ENCODE measurements around the gene CDC14B.
"Not testable (repeated sequence)": the region's sequence is repeated elsewhere in the genome, so short reads cannot be mapped to it uniquely, and the experiment has no call there.

Gene CDC14B

DNA sequence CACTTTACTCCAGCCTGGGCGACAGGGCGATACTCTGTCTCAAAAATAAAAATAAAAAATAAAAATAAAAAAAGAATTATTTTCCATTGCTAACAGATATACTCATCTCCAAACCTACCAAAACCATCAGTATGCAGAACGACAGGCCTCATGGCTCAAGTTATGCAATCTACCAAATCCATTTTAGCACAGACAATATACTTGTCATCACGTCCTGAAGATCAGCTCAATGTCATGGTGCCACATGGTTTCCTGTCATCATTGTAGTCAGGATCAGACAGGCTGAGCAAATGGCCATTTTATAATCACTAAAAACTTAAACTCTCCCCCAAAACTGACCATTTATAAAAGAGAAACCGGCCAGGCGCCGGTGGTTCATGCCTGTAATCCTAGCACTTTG is 100.5 kb downstream of the CDC14B start:
- TF ChIP-seq ZNF274 (IDR thresholded peaks at IDR 0.05; ENCODE audit: low read depth, low read length): no peak
- H3K4me3 ChIP-seq (ENCODE audit: low read length): no peak overlapping the region

DNA sequence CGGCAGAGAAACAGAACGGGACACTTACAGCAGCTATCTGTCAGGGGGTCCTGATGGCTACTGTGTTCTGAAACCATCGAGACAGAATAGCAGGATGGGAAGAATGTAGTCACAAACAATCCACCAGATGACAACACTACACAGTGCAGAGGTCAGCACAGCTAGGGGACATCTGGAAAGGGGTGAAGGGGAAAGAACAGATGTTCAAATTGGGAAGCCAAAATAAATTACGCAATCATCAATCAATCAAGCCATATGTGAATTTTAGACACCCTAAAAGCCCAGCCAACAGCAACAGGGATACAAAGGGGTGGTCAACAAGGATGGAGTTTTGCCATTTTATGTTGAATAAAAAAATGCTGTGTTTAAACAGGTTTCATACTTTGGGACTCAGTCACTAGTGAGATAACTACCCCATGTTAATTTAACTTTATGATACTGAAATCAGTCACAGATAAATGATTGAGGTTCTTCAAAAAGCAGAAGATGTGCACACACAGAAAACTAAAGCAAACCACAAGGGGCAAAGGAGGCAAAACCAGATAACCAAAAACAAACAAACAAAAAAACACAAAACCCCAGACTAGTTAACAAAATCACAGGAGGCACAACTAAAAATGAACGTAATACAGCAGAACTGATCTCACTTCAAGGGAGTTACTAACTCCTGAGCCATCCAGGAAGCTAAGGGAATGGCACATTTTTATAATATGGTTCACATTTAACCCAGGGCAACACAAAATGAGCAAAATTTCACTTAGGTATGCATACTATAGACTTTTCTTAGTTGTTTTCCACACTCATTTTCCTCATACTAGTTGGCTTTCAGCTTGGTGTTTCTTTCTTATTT is 103.8 kb downstream of the CDC14B start:
- TF ChIP-seq ZNF274 (IDR thresholded peaks at IDR 0.05; ENCODE audit: low read depth, low read length): no peak
- no peak overlapping the region for H3K4me3 ChIP-seq (ENCODE audit: low read length)

DNA sequence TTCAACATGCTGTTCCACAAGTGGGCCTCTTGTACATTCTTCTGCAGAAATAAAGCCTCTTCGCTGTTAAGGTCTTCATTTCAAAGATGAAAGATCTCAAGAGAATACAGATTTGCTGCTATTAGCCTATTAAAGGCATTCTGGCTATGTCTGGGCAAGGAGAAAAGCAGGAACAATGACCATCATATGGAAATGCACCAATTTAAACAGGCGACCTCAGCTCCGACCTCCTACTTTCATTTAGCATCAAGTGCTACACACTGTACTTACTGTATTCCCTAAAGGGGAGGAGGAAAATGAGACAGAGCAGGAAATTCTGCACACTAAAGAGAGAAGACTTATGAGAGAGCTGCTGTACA is 104.9 kb downstream of the CDC14B start:
- no peak overlapping the region for H3K4me3 ChIP-seq (ENCODE audit: low read length)
- no peak for TF ChIP-seq ZNF274 (IDR thresholded peaks at IDR 0.05; ENCODE audit: low read depth, low read length)

DNA sequence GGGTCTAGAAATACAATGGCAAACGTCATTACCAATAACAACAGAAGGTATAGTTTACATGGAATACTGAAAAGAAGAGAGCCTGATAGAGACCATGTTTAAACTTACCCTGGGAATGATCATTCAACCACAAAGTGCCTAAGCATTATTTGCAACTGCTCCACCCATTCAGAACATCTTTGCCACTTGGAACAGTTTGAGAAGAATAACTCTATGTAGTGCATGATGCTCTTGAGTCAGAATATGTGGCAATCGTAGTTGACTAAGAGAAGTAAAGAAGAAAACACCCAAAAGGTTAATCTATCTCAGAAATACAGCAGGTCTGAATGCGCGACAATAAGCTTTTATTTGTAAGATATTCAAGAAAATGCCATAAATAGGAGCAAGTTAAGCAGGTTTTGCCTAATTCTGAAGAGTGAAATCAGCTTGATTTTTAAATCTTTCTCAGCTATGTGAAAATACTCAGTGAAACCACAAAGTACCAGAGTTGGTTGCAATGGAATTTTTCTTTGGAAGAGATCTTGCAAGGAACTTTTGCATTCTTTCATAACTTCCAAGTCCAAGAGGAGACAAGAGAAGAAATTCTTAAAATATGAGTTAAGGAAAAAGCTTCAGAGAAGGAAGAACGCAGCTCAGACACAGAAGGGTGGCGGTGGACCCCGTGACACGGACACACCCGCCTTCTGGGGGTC is 105.4 kb downstream of the CDC14B start:
- no peak overlapping the region for H3K4me3 ChIP-seq (ENCODE audit: low read length)
- TF ChIP-seq ZNF274 (IDR thresholded peaks at IDR 0.05; ENCODE audit: low read depth, low read length): no peak

DNA sequence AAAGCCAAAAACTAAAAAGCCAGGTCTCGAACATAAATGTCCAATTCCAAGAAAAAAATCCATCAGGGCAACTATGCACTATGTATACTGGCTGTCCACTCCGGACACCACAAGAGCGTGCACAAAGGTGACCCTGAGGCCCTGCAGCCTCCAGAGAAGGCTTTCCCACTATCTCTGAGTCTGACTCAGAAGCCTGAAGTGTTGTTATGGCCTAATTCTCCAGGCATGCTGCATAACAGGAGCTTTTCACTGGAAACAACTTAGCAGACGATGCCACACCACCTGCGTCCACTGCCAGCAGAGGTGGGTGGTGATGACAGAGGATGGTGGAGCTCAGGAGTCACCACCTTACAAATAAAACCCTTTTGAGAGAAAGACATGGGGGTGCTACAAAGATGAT is 106.0 kb downstream of the CDC14B start:
- no peak for TF ChIP-seq ZNF274 (IDR thresholded peaks at IDR 0.05; ENCODE audit: low read depth, low read length)
- no peak overlapping the region for H3K4me3 ChIP-seq (ENCODE audit: low read length)

DNA sequence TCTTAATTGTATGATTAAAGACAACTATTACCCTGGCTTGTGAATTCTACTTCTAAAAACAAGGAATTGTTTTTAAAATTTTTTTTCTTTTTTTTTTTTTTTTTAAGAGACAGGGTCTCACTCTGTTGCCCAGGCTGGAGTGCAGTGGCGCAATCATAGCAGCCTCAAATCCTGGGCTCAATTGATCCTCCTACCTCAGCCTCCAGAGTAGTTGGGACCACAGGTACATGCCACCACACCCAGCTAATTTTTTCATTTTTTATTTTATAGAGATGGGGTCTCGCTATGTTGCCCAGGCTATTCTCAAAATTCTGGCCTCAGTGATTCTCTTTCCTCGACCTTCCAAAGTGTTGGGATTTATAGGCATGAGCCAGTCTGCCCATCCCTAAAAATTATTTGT is 107.4 kb downstream of the CDC14B start:
- TF ChIP-seq ZNF274 (IDR thresholded peaks at IDR 0.05; ENCODE audit: low read depth, low read length): no peak
- H3K4me3 ChIP-seq (ENCODE audit: low read length): no peak overlapping the region

DNA sequence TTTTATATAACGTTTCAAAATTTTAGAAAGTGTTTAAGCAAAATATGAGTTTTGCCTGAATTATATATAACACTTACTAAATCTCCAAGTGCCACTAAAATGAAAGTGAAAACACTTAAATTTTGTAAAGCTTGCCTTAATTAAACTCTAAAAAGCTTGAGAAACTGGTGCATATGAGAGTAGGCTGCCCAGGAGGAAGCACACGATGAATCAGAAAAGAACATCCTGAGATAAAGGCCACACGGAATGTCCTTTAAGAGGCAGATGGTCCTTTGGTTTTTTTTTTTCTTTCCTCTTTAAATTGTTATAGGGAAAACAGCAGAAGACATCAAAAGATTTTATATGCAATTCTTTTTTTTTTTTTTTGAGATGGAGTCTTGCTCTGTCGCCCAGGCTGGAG is 109.4 kb downstream of the CDC14B start:
- no peak for TF ChIP-seq ZNF274 (IDR thresholded peaks at IDR 0.05; ENCODE audit: low read depth, low read length)
- H3K4me3 ChIP-seq (ENCODE audit: low read length): no peak overlapping the region

DNA sequence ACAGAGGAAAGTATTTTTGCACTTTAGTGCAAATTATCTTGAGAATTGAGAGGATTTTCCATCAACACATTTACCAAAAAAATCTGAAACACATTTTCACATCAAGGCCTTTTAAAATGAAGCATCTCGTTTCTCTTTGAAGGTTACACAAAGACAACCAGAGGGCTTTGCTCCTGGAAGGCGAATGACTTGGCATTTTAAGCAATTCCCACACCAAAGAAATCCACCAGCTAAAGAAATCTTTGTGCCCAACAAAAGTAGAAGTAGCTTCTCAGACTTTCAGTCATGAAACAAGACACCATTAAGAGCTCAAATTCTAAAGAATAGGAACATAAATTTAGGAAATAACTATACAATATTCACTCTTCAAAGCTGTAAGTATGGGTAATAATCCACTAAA is 109.8 kb downstream of the CDC14B start:
- TF ChIP-seq ZNF274 (IDR thresholded peaks at IDR 0.05; ENCODE audit: low read depth, low read length): no peak
- H3K4me3 ChIP-seq (ENCODE audit: low read length): no peak overlapping the region

DNA sequence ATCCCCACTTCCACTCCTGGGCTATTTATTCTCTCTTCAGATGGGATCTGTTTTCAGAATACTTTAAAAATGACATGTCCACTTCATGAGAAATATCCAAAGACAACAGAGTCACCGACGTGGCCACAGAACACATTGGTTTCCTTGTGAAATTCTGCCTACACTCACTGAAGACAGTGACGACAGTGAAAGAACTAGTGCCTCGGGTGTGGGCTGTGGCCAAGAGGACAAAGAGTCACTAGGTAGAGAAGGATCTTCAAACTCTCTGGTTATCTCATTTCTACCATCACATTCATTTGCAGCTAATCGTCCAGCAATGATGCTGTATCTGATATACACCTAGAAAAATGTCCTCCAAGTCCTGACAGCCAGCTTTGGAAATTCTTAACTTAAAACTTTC is 110.6 kb downstream of the CDC14B start:
- no peak overlapping the region for H3K4me3 ChIP-seq (ENCODE audit: low read length)
- TF ChIP-seq ZNF274 (IDR thresholded peaks at IDR 0.05; ENCODE audit: low read depth, low read length): no peak

DNA sequence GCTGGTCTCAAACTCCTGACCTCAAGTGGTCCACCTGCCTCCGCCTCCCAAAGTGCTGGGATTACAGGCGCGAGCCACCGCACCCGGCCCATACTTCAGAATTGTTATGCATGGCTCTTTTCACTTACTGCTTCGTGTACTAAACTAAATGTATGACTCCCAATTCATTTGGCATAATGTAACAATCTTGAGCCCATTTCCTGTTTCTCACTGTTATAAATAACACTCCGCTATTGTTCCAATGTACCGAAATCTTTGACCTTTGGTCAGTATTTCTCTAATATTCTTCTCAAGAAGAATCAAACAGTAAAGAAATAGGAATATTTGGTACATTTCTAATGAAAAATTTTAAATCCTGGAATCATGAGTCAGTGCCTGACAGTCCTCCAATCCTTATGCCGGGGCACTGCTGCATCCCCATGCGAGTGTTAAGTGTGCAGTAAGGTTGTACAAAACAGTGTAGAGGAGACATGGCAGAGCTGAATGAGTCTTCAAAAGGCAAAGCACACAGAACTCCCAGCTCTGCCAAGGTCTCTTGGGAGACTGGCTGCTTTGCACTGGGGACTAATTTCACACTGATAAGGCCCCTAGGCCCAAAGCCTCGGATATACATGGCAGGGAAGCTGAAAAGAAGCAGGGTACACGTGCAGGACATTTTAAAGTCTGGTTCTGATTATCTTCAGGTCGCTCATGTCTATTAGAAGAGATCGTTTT is 111.3 kb downstream of the CDC14B start:
- no peak overlapping the region for H3K4me3 ChIP-seq (ENCODE audit: low read length)
- no peak for TF ChIP-seq ZNF274 (IDR thresholded peaks at IDR 0.05; ENCODE audit: low read depth, low read length)

DNA sequence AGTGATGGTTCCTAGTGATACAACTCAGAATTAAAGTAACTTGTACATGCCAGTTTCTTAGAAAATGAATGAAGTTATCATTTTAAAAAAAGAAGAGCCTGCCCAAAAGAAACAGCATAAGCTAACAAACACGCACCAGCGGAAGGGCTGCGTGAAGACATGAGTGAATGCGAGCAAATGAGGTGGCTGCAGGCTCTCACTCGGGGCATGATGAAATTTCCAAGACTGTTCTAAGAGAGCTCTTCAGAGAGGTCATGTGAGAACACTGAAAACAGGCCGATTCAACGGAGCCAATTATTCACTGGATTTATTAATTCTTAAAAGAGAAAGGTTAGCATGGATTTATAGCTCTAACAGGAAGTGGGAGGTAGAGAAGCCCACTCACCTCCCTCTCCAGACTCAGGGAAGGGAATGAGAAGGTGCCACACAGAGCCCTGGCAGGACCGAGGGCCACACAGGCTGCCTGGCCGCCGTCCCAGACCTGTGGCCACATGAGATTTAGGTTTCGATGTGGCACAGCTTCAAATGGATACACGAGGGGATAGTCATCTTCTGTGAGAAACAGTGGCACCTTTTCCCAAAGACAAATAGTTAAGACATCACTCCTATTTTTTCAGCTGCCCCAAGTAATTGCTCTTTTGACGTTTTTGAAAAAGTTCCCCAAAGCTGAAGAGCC is 114.2 kb downstream of the CDC14B start:
- no peak for TF ChIP-seq ZNF274 (IDR thresholded peaks at IDR 0.05; ENCODE audit: low read depth, low read length)
- H3K4me3 ChIP-seq (ENCODE audit: low read length): no peak overlapping the region

DNA sequence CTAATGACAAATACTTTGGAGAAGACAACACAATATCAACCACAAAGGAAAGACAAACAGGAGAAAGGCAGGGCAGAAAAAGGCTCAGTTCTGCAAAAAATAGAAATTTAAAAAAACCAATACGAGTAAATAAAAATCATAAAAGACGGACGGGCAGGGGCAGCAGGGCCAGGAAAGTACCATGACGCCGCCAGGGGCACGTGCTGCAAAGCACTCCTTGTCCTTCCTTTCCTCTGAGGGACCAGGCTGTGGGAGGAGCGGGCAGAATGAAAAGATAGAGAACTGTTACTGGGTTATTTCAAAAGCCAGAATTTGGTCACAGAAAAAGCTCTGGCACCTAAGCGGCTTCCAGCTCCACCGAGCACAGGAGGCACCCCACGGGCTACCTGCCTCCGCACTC is 115.7 kb downstream of the CDC14B start:
- no peak for TF ChIP-seq ZNF274 (IDR thresholded peaks at IDR 0.05; ENCODE audit: low read depth, low read length)
- H3K4me3 ChIP-seq (ENCODE audit: low read length): no peak overlapping the region

DNA sequence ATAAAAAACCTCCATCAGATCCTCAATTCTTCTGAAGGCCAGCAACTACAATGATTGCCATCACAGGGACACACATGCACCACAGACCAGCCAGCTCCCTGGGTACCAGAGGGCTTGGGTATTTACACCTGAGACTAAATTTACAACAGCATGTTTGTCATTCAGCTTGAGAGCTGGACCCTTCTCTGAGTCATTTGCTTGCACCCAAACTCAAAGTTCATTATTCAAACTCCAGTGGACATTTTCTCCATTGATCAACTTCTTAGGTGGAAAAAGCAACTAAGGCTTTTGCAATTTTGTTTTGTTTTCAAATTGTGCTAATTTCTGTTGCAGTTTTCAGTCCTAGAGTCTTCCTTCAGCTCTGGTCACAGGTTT is 116.3 kb downstream of the CDC14B start:
- not testable (repeated sequence) for H3K4me3 ChIP-seq (ENCODE audit: low read length)

DNA sequence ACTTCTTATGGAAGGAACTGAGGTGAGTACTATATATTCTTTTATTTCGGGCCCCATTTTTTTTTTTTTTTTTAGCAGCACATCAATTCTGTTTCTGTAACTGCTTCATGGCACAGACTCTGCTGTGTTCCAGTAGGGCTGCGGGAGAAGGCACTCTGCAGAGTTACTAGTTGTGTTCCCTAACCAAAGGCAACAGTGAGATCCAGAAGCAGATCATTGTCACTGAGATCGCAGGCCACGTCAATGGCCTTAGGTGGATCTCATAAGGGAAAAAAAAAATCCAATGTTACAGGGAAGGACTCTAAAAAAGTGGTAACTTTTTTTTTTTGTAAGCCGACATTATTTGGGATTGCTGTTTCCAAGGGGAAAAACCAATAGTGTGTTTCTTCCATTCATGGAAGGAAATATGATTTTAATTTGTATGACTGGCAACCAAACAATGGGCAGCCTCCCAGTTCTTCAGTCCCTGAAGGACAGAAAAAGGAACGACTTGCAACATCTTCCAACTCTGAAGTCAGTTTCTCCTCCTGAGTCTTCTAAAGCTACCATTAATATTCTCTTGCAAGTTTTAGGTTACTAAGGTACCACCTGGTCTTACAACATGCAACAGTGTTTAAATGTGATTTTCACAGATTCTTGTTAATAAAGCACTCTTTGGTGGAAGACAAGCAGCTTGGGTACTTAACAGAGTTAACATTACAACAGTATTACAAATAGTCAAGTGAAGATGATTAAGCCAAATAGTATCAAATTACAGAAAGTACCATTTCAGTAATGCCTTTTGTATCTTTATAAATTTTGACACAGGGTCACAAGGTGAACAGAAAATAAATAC is 116.9 kb downstream of the CDC14B start:
- TF ChIP-seq ZNF274 (IDR thresholded peaks at IDR 0.05; ENCODE audit: low read depth, low read length): no peak
- no peak overlapping the region for H3K4me3 ChIP-seq (ENCODE audit: low read length)

Data from GM08714 (cell line).